Measurements from ENCODE around the gene MAP3K3.
"Not testable (repeated sequence)": the region's sequence is repeated elsewhere in the genome, so short reads cannot be mapped to it uniquely, and the experiment has no call there.

The MAP3K3 gene

DNA sequence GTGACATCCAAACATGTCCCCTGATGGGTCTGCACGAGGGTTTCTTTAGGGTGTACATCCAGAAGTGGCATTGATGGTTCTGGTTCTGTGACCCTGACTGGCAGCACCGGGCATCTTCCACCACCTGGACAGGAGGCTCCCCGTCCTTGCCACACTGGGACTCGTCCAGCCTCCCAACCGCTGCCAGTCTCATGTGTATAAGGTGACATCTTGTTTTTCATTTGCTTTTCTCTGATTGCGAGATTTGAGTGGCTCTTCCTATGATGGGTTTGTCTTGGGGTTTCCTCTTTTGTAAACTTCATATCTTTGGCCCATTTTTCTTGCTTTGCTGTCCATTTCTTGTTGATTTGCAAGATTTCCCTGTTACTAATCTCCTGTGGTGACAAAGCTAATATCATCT is 86.9 kb downstream of the MAP3K3 start:
- DNase-seq, result no peak

DNA sequence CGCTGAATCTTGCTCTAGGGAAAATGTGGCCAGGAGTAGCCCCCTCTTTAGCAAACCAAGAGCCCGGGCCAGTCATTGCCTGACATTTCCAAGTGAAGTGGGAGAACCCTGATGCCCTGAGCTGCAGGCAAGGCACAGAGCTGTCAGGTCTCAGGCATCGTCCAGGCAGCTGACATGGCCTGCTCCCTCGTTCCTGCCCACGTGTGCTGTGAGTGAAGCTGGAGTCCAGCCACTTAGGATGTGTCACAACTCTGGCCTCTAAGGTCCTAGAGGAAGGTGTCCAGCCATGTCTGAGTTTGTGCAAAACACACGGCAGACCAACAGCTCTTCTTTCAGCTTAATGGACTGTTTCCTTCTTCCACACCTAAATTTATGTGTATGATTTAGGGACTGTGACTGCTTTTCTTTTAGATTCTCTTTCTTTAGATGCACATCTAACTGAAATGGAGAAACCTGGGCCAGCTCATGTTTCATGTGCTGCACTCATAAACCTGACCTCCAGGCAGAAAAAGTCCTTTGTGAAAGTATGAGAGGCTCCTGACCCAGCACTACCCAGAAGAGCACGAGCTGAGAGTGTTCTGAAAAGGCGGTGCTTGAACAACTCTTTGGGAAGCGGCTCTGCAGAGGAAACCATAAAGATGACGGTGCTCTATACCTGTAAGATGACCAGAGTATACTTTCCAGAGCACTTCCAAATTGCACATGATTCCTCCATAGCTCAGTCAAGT is 92.5 kb downstream of the MAP3K3 start:
- no peak for DNase-seq

DNA sequence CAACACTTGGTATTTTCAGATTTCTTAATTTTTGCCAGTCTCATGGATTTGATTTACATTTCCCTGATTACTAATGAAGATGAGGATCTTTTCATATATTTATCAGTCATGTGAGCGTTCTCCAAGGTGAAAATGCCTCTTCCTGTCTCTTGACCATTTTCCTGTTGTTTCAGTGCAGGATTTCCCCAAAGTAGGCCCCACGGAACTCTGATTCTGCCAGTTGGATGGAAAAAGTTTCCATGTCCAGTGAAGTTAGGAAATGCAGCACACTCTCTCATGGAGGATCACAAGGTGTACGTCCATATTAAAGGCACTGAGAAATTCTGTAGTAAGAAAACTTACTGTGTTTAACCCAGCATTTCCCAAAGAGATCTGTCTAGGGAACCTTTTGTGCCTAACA is 94.2 kb downstream of the MAP3K3 start:
- DNase-seq, result no peak

DNA sequence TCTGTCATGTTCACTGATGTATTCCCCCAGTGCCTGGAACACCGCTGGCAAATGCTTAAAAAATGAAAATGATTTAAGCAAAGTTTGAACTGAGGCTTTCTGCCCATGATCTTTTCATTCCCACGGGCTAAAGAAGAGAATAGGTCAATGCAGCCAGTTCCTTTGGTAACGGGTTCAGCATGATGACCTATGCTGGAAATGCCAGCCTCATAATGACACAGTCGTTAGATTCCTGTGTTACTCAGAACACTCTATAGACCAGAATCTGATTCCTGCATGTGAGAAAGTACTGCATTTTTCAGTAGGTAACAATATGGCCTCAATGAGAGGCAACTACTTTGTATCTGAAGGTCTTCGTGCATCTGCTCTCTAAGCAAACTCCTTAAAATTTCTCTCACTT is 96.8 kb downstream of the MAP3K3 start:
- no peak for DNase-seq

DNA sequence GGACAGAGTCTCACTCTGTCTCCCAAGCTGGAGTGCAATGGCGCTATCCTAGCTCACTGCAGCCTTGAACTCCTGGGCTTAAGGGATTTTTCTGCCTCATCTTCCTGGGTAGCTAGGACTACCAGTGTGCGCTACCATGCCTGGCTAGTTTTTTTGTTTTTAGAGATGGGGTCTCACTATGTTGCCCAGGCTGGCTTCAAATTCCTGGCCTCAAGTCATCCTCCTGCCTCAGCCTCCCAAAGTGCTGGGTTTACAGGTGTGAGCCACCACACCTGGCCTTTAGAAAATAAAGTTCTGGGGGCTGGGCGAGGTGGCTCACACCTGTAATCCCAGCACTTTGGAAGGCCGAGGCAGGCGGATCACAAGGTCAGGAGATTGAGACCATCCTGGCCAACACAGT is 98.0 kb downstream of the MAP3K3 start:
- not testable (repeated sequence) for DNase-seq

DNA sequence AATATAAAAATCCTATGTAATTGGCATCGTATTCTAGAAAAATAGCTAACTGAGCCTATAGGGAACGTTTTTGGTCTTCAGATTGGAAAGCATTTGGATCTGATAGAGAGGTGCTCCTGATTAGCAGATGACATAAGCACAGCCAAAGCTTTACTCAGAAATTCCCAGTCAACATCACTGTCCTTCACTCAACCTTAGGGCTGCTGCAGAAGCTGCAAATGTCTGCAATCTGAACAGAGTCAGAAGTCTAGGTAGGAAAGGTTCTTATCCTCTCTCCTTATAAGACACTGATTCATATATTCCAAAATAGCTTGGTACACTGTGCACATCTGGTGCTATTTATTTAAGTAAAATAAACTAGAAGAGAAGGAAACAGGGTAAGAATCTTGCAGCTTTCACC is 100.2 kb downstream of the MAP3K3 start:
- DNase-seq, result no peak

DNA sequence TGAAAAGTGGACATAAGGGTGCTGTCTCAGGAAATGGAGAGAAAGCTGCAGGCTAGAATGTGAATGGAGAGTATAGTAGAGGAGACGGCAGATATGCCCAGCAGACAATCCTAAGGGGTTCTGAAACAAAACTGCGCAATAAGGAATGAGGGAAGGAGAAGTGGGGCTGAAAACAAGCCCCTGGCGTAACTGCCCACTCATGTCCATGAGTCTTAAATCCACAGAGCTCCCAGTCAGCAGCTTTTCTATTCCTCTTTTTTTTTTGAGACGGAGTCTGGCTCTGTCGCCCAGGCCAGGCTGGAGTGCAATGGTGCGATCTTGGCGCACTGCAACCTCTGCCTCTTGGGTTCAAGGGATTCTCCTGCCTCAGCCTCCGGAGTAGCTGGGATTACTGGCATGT is 113.5 kb downstream of the MAP3K3 start:
- DNase-seq, result no peak

DNA sequence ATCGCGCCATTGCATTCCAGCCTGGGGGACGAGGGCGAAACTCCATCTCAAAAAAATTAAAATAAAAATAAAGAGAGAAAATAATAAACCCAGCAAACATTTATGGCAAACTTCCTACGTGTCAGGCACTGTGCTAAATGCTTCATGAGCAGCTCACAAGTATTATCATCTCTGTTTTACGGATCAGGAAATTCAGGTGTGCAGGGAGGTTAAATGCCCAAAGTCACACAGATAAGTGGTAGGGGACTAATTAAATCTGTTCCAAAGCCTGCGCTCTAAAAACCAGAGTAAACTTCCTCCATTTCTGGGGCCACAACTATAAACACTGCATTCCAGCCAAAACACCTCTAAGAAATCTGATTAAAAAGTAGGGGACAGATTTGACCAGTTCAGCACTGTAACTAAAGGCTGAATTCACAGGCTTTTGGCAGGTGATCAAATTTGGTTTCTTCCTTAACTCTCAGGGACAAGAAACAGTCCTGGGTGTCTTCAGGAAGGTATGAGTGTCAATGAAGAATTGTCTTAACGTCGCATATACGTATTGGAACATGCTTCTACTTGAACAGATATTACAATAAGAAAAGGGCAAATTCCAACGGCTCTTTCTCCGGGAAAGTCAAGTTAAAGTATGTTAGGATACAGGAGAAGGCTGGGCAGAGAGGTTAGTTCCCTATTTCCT is 118.4 kb downstream of the MAP3K3 start:
- no peak for DNase-seq

DNA sequence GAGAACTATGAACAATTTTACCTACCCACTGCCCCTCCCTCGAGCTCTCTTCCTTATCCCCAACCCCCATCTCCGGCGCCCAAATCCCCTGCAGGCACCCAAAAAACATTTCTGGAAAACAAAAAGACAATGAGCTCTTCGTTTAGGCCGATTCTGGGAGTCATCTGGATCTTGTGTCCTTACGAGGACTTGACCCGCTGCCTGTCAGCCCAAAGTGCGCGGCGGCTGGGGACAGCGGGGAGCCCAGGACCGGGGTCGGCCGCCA is 118.9 kb downstream of the MAP3K3 start:
- DNase-seq, result no peak

DNA sequence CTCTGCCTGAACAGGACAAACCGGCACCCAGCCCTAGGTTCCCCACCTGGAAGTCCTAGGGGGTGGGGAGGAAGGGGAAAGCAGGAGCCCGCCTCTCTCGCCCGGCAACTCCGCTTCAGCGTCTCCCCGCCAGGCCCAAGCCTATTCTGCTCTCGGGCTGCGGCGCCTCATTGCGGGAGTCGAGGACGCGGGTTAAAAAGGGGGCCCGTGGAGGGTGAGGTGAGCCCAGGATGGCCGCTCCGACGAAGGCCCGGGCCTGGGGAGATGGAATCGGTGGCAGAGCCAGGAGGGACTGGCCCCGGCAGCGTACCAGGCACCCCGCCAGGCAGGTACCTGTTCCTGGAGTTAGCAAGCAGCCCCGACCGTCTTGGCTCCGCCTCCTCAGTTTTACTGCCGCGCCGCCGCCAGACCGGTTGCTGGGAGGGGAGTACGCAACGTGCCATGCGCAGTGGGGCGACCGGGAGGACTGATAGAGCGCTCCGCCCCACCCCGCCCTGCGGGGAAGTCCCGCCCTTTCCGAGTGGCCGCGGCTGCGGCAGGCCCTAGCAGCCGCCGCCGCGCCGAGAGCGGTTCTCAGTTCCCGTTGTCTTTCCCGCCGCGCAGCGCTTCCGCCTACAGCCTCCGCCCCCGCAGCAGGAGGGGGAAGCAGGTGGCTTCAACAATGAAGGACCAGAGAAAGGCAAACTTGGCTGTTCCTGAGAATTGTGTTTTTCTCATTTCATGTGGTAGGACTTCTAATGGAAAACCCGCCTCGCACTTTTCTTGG is 119.4 kb downstream of the MAP3K3 start, which contains the start of gene STRADA:
Gene STRADA, minus strand, starts transcription at position 392 of the 766 bp plus-strand sequence. CDS start 13,430 bp downstream, outside the sequence.
- DNase-seq, result peak; percentile 92 to 97
